Measurements from ENCODE around the gene TTLL11.

TTLL11 gene, protein sequence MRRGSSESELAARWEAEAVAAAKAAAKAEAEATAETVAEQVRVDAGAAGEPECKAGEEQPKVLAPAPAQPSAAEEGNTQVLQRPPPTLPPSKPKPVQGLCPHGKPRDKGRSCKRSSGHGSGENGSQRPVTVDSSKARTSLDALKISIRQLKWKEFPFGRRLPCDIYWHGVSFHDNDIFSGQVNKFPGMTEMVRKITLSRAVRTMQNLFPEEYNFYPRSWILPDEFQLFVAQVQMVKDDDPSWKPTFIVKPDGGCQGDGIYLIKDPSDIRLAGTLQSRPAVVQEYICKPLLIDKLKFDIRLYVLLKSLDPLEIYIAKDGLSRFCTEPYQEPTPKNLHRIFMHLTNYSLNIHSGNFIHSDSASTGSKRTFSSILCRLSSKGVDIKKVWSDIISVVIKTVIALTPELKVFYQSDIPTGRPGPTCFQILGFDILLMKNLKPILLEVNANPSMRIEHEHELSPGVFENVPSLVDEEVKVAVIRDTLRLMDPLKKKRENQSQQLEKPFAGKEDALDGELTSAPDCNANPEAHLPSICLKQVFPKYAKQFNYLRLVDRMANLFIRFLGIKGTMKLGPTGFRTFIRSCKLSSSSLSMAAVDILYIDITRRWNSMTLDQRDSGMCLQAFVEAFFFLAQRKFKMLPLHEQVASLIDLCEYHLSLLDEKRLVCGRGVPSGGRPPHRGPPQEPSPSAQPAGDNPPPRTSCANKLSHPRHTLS

DNA sequence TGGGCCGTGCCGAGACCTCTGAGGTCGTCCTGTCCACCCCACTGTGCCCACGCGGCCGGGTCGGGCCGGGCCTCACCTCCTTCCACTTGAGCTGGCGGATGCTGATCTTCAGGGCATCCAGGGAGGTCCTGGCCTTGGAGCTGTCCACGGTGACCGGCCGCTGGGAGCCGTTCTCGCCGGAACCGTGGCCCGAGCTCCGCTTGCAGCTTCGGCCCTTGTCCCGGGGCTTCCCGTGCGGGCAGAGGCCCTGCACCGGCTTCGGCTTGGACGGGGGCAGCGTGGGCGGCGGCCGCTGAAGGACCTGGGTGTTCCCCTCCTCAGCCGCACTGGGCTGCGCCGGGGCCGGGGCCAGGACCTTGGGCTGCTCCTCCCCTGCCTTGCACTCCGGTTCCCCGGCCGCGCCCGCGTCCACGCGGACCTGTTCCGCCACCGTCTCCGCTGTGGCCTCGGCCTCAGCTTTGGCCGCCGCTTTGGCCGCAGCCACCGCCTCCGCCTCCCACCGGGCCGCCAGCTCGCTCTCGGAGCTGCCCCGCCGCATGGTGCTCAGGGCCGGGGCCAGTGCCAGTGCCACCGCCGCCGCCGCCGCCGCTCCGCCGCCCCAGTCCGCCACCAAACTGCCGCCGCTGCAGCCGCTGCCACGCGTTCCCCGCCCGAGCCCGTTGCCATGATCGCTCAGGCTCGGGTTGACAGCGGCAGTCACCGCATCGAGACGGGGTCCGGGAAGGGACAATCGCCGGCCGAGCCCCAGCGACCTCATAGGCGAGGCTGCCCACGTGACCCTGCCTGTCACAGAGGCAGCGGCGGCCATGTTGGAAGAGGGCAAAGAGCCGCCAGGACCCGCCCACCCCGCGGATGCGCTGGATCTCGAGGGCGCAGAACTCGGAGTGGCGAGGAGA, at the start of gene TTLL11:
Gene TTLL11, minus strand, starts transcription at position 698 of the 896 bp plus-strand sequence. Its CDS starts 160 bp downstream, at position 538.
- peak; percentile 95 for DNase-seq

- DNase-seq, result no peak
Observed at GRCh38 chr9:122141671-122142070, 48.6 kb upstream of the TTLL11 start.

- DNase-seq, result no peak
Observed at GRCh38 chr9:122140368-122141193, 47.5 kb upstream of the TTLL11 start.

- DNase-seq, result no peak
Observed at GRCh38 chr9:122138560-122139268, 45.6 kb upstream of the TTLL11 start.

- DNase-seq, result no peak
Observed at GRCh38 chr9:122135529-122135859, 42.4 kb upstream of the TTLL11 start.

DNA sequence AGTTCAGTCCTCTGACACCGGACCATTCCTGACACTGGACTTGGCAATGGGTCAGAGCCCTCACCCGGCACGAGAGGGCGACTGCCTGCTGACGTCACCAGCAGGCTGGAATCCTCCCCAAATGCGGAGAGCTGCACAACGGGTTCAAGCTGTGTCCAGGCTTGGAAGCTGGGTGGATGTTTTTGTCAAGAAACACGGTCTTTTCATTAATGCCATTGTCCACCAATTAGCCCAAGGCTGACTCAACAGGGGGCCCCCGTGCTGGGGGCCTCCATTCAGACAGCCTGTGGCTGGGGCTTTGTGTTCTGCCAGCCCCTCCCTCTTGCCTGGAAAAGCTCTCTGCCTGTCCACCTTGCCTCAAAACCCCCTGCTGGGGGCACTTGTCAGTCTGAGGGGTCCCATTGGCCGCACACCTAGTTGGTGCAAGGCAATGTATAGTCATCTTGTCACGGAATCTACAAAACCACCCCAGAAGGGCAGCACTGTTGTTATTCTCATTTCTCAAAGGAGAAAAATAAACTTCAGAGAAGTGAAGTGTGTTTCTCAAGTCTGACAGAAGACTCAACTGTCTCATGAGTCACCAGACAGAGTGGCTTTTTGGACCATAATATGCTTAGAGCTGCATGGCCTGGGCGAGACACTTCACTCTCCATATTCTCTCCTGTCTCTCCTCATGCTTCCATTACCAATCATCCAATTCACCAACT, 41.9 kb upstream of the TTLL11 start:
- DNase-seq, result no peak

DNA sequence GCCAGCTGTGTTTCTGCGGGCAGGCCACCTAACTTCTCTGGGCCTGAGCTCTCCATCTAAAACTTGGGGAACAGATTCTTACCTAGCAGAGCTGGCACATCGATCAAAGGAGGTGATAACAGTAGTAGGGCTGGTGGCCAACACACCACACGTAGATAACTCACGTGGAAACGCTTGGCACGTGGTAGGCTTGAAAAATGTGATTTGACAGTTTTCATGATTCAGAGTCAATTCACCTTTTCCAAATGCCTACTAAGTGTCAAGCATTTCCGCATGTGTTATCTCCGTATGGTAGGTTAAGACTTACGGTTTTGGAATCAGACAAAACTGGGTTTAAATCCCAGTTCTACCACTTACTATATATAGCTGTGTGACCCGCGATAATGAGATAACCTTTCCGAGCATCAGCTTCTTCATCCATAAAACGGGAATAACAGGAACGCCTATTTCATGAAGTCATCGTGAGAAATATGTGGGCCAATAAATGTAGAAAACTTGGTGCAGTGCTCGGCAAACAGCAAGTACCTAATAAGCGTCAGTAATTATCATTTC, 41.0 kb upstream of the TTLL11 start:
- DNase-seq, result no peak

- DNase-seq, result no peak
Observed at GRCh38 chr9:122133263-122133983, 40.3 kb upstream of the TTLL11 start.

DNA sequence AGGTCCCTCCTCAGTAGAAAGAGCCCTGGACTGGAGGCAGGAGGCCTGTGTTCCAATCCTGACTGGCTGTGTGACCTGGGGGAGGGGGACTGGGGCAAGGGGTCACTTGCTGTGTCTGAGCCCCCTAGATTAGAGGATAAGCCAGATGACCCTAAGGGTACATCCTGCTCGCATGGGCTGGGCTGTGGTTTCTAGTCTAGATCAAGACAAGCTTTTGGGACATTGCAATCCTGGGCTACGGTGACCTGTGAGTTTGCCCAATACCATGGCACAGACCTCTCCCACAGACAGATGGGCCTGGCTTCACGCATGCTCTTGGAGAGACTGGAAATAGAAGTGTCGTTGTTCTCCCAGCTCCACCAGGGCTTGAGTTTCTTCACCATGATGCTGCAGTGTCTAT, 39.4 kb upstream of the TTLL11 start:
- DNase-seq, result no peak

DNA sequence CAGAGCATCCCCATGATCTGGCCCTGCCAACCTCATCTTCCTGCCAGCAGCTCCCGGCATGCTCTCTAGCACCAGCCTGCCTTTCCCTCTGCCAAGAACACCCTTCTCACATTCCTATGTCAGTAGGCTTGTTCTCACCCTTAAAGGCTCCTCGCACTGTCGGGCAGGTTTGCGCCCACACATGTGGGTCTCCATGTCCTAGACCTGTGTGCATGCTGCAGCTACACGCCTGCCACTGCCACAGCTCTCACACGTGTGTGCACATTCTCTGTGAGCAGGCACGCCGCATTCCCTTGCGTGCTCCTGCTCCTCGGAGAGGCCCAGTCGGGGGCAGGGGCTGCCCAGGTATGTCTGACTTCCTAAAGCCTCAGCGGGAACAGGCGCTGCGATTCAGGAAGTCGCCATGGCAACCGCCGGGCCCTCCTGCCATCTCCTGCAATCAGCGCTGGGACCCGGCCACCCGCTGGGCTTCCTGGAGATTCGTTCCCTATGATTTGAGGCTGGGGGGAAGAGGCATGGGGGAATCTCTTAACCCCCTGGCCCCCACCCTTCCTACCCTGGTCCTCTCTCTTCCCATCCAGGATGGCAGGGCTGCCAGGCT, 38.4 kb upstream of the TTLL11 start:
- no peak for DNase-seq

- no peak for DNase-seq
Observed at GRCh38 chr9:122130837-122131236, 37.7 kb upstream of the TTLL11 start.

GRCh38 chr9:122129969-122130368, 36.9 kb upstream of the TTLL11 start:
- no peak for DNase-seq

- DNase-seq, result no peak
Observed at GRCh38 chr9:122128969-122129343, 35.8 kb upstream of the TTLL11 start.

DNA sequence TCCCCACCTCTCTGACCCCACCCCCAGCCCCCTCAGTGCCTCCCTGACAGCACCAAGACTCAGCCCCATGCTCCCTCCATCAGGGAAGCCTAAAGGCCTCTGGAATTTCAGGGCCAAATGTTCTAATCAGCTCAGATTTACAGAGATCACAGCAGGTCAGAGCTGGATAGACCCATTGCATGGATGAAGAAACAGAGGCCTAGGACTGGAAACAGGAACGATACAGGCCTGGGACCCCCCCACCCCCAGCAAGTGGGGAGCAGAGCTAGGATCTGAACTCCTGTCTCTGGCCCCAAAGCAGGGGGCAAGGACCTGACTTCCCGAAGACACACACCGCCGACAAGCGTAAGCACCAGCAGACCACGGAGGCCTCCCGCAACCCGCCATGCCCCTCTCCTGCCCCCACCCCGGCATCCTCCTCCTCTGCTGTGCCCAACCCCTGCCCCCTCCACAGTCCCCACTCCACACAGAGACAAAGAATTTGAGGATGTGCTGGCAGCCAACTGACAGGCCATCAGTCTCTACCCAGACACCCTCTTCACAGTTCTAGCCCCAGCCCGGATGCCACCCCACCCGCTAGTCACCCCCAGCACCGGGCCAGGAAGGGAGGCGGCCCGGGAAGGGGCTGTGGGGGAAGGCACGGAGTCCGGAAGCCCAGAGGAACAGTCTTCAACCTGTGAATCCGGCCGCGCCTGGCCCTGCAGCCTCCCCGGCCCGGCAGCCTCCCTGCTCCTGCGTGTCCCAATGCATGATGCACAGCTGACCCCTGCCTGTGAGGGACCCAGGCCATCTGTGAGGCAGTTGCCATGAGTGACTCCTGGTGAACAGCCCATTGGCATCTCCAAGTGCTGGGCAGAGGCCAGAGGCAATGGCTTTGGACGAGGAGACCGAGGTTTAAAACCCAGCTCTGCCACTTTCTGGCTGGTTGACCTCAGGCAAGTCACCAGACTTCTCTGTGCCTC, 35.2 kb upstream of the TTLL11 start:
- DNase-seq, result no peak

GRCh38 chr9:122127396-122127798, 34.3 kb upstream of the TTLL11 start:
- no peak for DNase-seq

DNA sequence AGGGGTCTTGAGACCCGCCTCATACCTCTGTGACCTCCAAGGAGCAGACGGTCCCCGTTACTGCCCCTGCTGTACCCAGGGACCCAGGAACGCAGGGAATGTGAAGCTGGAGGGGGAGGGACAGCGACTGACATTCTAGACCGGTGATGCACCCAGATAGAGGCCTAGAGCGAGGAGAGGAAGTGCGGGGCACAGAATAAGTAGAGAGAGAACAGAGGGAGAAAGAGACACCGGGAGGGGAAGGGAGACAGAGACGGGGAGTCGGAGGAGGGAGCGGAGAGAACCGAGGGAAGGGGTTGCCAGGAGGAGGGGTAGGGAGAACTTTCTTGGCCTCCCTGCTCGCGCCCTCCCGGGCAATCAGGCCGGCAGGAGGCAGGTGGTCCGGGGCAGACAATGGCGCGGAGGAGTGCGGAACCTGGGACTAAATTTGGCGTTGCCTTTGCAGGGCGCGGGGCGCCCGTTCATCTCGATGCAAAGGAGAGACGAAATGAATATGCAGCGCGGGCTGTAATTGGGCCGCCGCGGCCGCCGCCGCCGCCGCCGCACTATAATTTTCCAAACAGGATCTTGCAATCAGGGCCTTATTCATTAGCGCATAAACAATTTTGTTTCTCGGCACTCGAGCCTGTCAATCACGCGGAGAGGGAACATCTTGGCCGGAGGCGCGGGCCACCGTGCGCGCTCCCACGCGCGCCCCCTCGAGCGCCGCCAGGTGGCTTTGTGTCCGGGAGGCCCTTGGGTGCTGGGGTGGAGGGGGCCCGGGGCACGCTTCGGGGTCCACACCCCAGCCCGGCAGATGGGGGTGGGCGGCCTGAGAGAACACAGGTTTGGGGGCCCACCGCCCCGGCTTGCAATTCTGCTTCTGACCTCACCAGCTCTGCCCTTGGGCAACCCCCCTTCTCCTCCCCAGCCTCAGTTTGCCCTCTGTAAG, 33.5 kb upstream of the TTLL11 start:
- DNase-seq, result no peak
